SH-SY5Y (cell line): ENCODE measurements around the gene CCL26.

Experiments
- GATA2 ChIP-seq: IDR thresholded peaks from 2 replicates; pipeline ENCODE4 v1.6.1; 2011; ENCODE audit warnings: mild to moderate bottlenecking, low read depth, low read length
- GATA3 ChIP-seq: IDR thresholded peaks from 2 replicates; pipeline ENCODE4 v1.6.1; 2011; ENCODE audit warnings: low read depth, mild to moderate bottlenecking, low read length, moderate library complexity

Gene CCL26

GRCh38 chr7:75756206-75756990 lies 15.6 kb downstream of the CCL26 start:
- TF ChIP-seq GATA2 (no peak), GATA3 (no peak)

DNA sequence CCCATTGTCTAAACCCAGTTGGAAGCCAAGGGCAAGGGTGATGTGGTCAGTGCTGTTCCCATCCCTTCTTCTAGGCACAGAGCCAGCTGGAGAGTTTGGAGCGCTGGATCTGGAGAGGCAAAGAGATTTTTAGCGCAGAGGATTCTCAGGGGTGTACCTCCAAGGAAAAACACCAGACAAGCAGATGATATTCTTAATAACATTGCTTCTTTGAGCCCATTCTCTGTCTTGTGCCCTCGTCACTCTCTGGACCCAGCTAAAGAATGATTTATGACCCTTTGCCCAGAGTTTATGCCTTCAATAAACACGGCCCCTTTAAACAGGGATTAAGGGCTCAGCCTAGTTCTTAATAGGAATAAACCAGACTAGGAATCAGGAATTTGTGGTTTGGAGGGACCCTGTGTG lies 28.6 kb downstream of the CCL26 start:
- TF ChIP-seq GATA3 = no peak
- TF ChIP-seq GATA2 = no peak

- no peak for TF ChIP-seq GATA2
- TF ChIP-seq GATA3 = no peak
Measured at GRCh38 chr7:75740846-75741497, 31.0 kb downstream of the CCL26 start.

GRCh38 chr7:75739796-75740672 lies 32.0 kb downstream of the CCL26 start:
- TF ChIP-seq GATA2 (no peak), GATA3 (no peak)

DNA sequence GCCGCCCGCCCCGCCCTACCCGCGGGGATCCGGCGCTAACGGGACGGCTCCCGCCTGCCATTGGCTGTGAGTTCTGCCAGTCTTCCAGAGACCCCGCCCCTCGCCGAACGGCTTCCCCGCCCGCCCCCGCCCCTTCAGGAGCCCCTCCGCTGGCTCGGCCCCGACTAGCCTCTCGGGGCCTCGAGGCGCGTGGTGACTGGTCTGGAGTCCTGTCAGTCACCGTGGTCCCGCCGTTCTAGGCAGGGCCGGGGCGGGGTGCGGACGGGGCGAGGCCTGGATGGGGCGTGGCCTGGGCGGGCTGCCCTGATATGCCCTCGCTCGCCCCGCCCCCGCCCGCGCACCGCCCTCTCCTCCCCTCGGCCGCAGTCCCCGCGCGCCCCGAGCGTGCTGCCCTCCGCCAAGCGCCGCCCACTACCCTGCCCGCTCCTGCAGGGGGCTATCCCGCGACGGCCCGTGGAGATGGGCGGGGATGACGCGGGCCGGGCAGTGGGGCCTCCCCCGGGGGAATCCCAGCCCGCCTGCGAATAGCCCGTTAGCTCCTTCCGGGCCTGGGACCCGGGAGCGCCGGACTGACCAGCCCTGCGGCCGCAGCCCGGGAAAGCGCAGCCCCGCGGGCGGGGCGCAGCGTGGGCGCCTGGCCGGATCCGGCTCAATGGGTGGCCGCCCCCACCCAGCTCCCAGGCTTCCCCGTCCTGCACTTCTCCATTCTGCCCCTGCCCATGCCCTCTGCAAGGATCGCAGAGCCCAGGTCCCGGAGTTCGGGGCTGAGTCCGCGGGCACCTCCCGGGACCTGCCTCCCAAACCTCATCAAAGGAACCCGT lies 32.8 kb downstream of the CCL26 start:
- TF ChIP-seq GATA2 = no peak
- TF ChIP-seq GATA3 = no peak

- no peak for TF ChIP-seq GATA2
- TF ChIP-seq GATA3 = no peak
Measured at GRCh38 chr7:75738604-75738974, 33.4 kb downstream of the CCL26 start, which contains the start of gene HIP1. HIP1 (minus strand) TSS chr7:75738941; CDS start chr7:75738920, 21 bp downstream.

DNA sequence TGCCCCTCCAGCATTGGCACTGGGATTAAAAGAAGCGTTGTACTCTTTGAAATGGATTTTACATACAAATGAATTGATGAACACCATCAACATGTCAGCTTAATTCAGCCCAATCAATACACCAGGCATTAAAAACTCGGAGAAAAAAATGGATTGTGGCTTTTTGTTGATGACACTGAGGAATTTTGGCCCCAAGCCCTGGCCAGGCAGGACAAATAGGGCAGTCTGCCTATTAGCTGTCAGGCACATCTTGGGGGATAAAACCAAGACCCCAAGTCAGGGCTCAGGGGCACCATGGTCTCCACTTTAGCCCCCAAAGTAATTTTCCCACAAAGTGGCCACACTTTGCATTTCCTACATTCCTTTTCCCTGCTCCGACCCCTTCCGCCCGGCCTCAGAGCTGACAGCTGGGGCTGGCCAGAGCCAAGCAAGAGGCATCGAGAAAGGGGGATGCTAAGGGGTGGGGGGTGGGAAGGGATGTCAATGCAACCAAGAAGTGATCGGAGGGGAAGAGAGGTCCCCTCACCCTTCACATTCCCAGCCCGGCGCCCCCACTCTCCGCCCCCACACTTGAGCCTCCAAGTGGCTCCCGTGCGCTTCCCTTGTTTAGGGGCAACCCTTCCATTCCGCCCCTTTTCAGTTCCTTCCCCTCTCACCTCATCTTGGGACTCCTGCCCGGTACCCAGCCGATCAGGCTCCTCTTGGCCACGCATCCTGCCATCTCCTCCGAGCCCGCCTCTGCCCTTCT lies 34.0 kb downstream of the CCL26 start:
- TF ChIP-seq GATA2 (no peak), GATA3 (no peak)

- TF ChIP-seq GATA2 = no peak
- TF ChIP-seq GATA3 = no peak
Measured at GRCh38 chr7:75735581-75736350, 36.2 kb downstream of the CCL26 start.

DNA sequence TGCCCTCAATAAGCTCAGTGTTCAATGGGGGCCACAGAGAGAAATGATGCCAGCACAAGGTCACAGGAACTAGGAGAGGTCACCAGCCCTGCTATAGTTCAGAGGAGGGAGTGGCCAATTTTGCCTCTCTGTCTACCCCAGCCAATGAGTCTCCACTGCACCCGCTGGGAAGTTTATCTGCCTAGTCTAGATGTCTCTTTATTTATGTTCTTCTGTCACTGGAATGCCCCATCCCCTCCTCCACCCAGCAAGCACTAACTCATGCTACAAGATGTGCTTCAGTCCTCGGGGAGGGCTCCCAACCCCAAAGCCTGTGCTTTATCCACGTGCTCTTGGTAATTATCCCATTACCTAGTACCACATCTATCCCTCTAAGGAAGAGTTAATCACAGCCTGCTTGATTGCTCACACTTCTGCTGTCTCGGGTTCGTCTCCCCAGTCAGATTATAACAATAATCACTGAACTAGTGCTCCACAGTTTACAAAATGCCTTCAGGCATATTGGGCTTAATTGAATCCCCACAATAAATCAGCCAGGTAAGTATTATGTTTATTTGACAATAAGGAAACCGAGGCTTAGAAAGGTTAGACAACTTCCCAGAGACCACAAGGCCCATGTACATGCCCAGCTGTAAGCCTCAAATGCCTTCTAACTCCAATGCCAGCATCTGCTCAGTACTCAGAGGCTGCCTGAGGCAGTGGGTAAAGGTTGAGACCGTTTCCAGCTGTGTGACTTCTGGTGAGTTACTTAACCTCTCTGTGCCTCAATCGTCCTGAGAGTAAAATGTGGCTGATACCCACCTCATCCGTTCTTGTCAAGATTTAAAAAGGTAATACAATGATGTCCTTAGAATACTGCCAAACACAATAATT lies 37.2 kb downstream of the CCL26 start:
- no peak for TF ChIP-seq GATA2
- TF ChIP-seq GATA3 = no peak

DNA sequence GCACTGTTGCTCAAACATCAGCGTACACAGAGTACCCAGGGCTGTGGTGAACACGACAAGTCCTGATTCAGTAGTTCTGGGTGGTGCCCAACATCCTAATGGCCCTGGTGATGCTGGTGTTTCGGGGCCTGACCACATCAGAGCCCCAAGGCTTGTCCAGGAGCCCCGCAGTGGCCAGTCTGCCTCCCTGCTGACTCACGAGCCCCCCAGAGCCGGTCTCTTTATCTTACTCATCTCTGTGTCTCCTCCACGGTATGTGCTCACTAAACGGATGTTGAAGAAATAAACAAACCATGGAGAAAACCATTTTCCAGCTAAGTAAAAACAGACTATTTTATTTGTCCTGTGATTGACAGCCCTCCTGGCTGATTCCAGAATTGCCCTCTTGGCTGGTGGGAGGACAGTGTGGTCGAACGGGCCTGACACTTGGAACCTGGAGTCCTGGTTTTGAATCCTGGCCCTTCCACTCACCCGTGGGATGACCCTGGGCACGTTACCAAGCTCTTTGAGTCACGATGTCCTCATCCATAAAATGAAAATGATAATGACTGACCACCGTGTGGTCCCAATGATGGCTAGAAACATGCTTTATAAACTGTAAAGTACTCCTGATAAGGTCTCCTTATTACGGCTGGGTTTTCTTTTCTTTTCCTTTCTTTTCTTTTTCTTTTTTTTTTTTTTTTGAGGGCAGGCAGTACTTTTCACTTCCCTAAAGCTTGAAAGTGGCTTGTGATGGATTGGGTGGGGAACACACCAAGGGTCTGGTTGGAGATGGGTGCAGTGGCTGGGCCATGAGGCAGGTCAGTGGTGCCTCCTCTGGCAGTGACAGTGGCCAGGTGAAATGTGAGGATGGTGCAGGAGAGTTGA lies 39.0 kb downstream of the CCL26 start:
- TF ChIP-seq GATA3 (no peak), GATA2 (no peak)

DNA sequence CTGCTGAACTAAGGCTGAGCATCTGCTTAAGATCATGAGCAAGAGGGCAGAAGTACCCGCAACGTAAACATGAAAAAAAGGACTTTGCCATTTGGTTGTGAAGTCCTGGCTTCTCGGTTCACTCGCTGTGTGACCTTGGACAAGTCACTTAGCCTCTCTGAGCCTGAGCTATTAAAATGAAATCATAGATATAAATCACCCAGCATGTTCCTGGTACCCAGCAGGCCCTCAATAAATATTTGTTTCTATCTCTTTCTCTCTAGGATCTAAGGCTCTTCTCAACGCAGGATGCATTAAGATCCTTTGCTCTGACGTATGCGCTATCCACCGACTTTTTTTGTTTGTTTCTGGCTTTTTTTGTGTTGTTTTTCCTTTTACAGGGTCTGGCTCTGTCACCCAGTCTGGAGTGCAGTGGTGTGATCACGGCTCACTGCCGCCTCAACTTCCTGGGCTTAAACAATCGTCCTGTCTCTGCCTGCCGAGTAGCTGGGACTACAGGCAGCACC lies 39.9 kb downstream of the CCL26 start:
- TF ChIP-seq GATA3 = no peak
- TF ChIP-seq GATA2 = no peak

DNA sequence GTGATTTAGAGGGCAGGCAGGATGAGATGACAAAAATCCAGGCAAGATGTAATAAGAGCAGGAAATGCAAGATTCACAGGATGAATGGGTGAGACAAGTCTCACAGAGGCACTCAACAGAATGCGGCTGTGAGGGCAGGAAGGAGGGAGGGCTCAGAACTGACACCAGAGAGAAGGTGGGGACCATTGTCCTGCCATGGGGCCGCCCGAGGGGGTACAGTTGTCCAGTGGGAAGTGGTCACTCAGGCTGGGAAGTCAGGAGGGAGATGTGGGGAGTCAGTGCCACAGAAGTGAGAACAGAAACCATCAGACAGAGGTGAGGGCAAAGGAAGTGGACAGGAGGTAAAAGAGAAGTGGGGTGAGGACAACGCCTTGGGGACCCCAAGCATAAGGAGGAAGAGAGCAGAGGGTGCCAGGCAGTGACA lies 42.1 kb downstream of the CCL26 start:
- TF ChIP-seq GATA3 = no peak
- no peak for TF ChIP-seq GATA2
